Neutrophil (primary cell): Measurements from ENCODE around the gene CHIT1.

Experiments used
- H3K27ac ChIP-seq: fragments of 200-600 bp; sonication (generic); 2 replicates; pipeline ENCODE4 v1.5.1; 2016; ENCODE audit warnings: mild to moderate bottlenecking, moderate library complexity
- H3K27me3 ChIP-seq: fragments of 200-600 bp; sonication (generic); 2 replicates; pipeline ENCODE4 v1.6.0; 2016; ENCODE audit warnings: mild to moderate bottlenecking
- H3K36me3 ChIP-seq: fragments of 200-600 bp; sonication (generic); 2 replicates; pipeline ENCODE4 v1.5.1; 2017
- H3K4me1 ChIP-seq, 2 experiments: fragments of 200-600 bp in 1 of 2; sonication (generic) in 1 of 2; 1 replicate in 1 of 2; 2 replicates in 1 of 2; pipeline versions ENCODE4 v1.5.1 to v1.6.1; 2013 to 2016; ENCODE audit warnings: low read depth in 1 of 2, low read length in 1 of 2, mild to moderate bottlenecking in 1 of 2, moderate library complexity in 1 of 2; ENCODE audit not compliant: control insufficient read depth in 1 of 2, insufficient read depth in 1 of 2
- H3K4me3 ChIP-seq, 2 experiments: fragments of 200-600 bp in 1 of 2; sonication (generic) in 1 of 2; 1 replicate in 1 of 2; 2 replicates in 1 of 2; pipeline ENCODE4 v1.5.1; 2013 to 2016; ENCODE audit warnings: low read depth in 1 of 2, low read length in 1 of 2, mild to moderate bottlenecking in 1 of 2, moderate library complexity in 1 of 2
- H3K9me3 ChIP-seq: fragments of 200-600 bp; sonication (generic); 2 replicates; pipeline ENCODE4 v1.5.1; 2016
- CTCF ChIP-seq: fragments of 200-600 bp; sonication (generic); IDR thresholded peaks from 2 replicates; pipeline ENCODE4 v1.5.1; 2016; ENCODE audit warnings: antibody characterized with exemption

The CHIT1 gene

GRCh38 chr1:203199481-203199815, 30.0 kb downstream of the CHIT1 start:
- peaks cover 55 to 56% of the 10 kb centered on the region in 2 experiments for H3K4me1 ChIP-seq
- peak overlapping the region in 1 of 2 experiments; percentile 37 for H3K4me3 ChIP-seq
- H3K36me3 ChIP-seq, result no peaks in the 10 kb centered on the region
- TF ChIP-seq CTCF, result no peak
- H3K27ac ChIP-seq, result peak overlapping the region; percentile 96
- H3K27me3 ChIP-seq, result no peaks in the 10 kb centered on the region
- no peaks in the 10 kb centered on the region for H3K9me3 ChIP-seq

- Histone ChIP-seq H3K4me1 (peaks cover 50 to 52% of the 10 kb centered on the region in 2 experiments), H3K36me3 (no peaks in the 10 kb centered on the region), H3K27ac (peak overlapping the region; percentile 96), H3K27me3 (no peaks in the 10 kb centered on the region), H3K9me3 (no peaks in the 10 kb centered on the region), H3K4me3 (peak overlapping the region in 1 of 2 experiments; percentile 37)
- TF ChIP-seq CTCF, result no peak
Measured at GRCh38 chr1:203199002-203199401, 30.5 kb downstream of the CHIT1 start.

GRCh38 chr1:203197625-203198024, 31.8 kb downstream of the CHIT1 start:
- peaks cover 37 to 38% of the 10 kb centered on the region in 2 experiments for H3K4me1 ChIP-seq
- H3K9me3 ChIP-seq, result no peaks in the 10 kb centered on the region
- H3K36me3 ChIP-seq, result no peaks in the 10 kb centered on the region
- H3K27me3 ChIP-seq, result no peaks in the 10 kb centered on the region
- no peak overlapping the region for H3K4me3 ChIP-seq
- H3K27ac ChIP-seq, result peak overlapping the region; percentile 11
- no peak for TF ChIP-seq CTCF

GRCh38 chr1:203196371-203196770, 33.1 kb downstream of the CHIT1 start:
- TF ChIP-seq CTCF, result no peak
- Histone ChIP-seq H3K27me3 (no peaks in the 10 kb centered on the region), H3K36me3 (no peaks in the 10 kb centered on the region), H3K9me3 (no peaks in the 10 kb centered on the region), H3K27ac (no peak overlapping the region), H3K4me3 (no peak overlapping the region), H3K4me1 (peaks cover 24 to 25% of the 10 kb centered on the region in 2 experiments)

- peaks cover 47 to 48% of the 10 kb centered on the region in 2 experiments for H3K4me1 ChIP-seq
- H3K36me3 ChIP-seq, result no peaks in the 10 kb centered on the region
- no peak for TF ChIP-seq CTCF
- H3K9me3 ChIP-seq, result no peaks in the 10 kb centered on the region
- H3K27me3 ChIP-seq, result no peaks in the 10 kb centered on the region
- H3K4me3 ChIP-seq, result no peak overlapping the region
- no peak overlapping the region for H3K27ac ChIP-seq
Measured at GRCh38 chr1:203190949-203191348, 38.5 kb downstream of the CHIT1 start.

GRCh38 chr1:203189951-203190352, 39.5 kb downstream of the CHIT1 start:
- no peaks in the 10 kb centered on the region for H3K9me3 ChIP-seq
- H3K27ac ChIP-seq, result peak overlapping the region; percentile 95
- peaks cover 2% of the 10 kb centered on the region for H3K36me3 ChIP-seq
- no peaks in the 10 kb centered on the region for H3K27me3 ChIP-seq
- TF ChIP-seq CTCF, result no peak
- peaks cover 57 to 58% of the 10 kb centered on the region in 2 experiments for H3K4me1 ChIP-seq
- H3K4me3 ChIP-seq, result no peak overlapping the region
